Panc1 (cell line): Measurements from ENCODE around the gene BIRC6. TPM values are rescaled to one million over a fixed set of nuclear protein-coding genes. Genes with fewer than 3 reads are reported as not detected.
"Not testable (repeated sequence)": the region's sequence is repeated elsewhere in the genome, so short reads cannot be mapped to it uniquely, and the experiment has no call there.

Source experiments
- ATAC-seq: fragments of 200-7000 bp; cut with Tn5 transposase; 2 replicates; pipeline ENCODE4 v1.9.1; 2020; ENCODE audit warnings: mild to moderate bottlenecking, moderate library complexity
- BruUV-seq: library from RNA; stranded (reverse); fragments of 400-500 nt; replicated peaks from 2 replicates; lab custom pipeline; 2021; lab: Mats Ljungman, UMichigan
- CTCF ChIA-PET: fragments of 300-600 bp; sonication (Branson Sonifier 250); formaldehyde crosslinking; loops from one replicate; lab custom pipeline; 2022; ENCODE audit warnings: antibody characterized with exemption; lab: Charles Lee
- POLR2A ChIA-PET: fragments of 300-600 bp; sonication (Branson Sonifier 250); formaldehyde crosslinking; loops from one replicate; lab custom pipeline; 2022; ENCODE audit warnings: antibody characterized with exemption; lab: Charles Lee
- DNase-seq: peaks from one replicate; pipeline ENCODE4 v3.0.0-alpha.2; 2010; ENCODE audit warnings: low read depth, low spot score
- H3K27ac ChIP-seq: 2 replicates; pipeline ENCODE4 v1.5.1; 2011; ENCODE audit warnings: mild to moderate bottlenecking, low read length, inconsistent platforms
- H3K27me3 ChIP-seq: fragments of 200-500 bp; sonication (Bioruptor generic); 2 replicates; pipeline ENCODE4 v1.6.0; 2014; ENCODE audit warnings: low read length, inconsistent platforms; ENCODE audit not compliant: control insufficient read depth, insufficient read depth
- H3K36me3 ChIP-seq: fragments of 200-500 bp; sonication (Bioruptor generic); 2 replicates; pipeline ENCODE4 v1.5.1; 2014; ENCODE audit warnings: inconsistent platforms, mild to moderate bottlenecking, low read length, moderate library complexity; ENCODE audit not compliant: control insufficient read depth, insufficient read depth
- H3K4me1 ChIP-seq: 2 replicates; pipeline ENCODE4 v1.5.1; 2011; ENCODE audit warnings: inconsistent platforms, mild to moderate bottlenecking, low read length, moderate library complexity; ENCODE audit not compliant: control insufficient read depth, insufficient read depth
- H3K4me3 ChIP-seq, 2 experiments: 2 replicates each; pipeline ENCODE4 v1.5.1; 2011 to 2012; ENCODE audit warnings: low read depth in 2 of 2, low read length in 2 of 2, mild to moderate bottlenecking in 2 of 2, inconsistent platforms in 1 of 2, moderate library complexity in 1 of 2
- H3K9me3 ChIP-seq: fragments of 200-500 bp; sonication (Bioruptor generic); 2 replicates; pipeline ENCODE4 v1.5.1; 2014; ENCODE audit warnings: low read depth, mild to moderate bottlenecking, inconsistent platforms, low read length, moderate library complexity; ENCODE audit not compliant: control insufficient read depth, insufficient read depth
- CTCF ChIP-seq: fragments of 450-650 bp; IDR thresholded peaks from 2 replicates; pipeline ENCODE4 v1.5.1; 2017; ENCODE audit warnings: mild to moderate bottlenecking
- POLR2AphosphoS5 ChIP-seq: IDR thresholded peaks from 2 replicates; pipeline ENCODE4 v1.6.1; 2012; ENCODE audit warnings: mild to moderate bottlenecking, low read depth, low read length, moderate library complexity
- REST ChIP-seq, 2 experiments: IDR thresholded peaks; 2 replicates each; pipeline ENCODE4 v1.6.1; 2011 to 2012; ENCODE audit warnings: low read depth in 2 of 2, control low read depth in 1 of 2, low read length in 1 of 2, mild to moderate bottlenecking in 1 of 2, moderate library complexity in 1 of 2; ENCODE audit not compliant: insufficient read depth in 1 of 2
- SIN3A ChIP-seq: IDR thresholded peaks from 2 replicates; pipeline ENCODE4 v1.6.1; 2012; ENCODE audit warnings: low read depth, mild to moderate bottlenecking, low read length, moderate library complexity, borderline replicate concordance; ENCODE audit not compliant: insufficient read depth
- TCF7L2 ChIP-seq: IDR thresholded peaks from 2 replicates; pipeline ENCODE4 v1.6.1; 2011; ENCODE audit warnings: mild to moderate bottlenecking, low read depth, low read length, inconsistent platforms
- in situ Hi-C: cut with HindIII; loops from 2 replicates; pipeline ENCODE4 v1.10.0; 2016; ENCODE audit warnings: low sequenced_read_pairs, low pct_unique_long_range_greater_than_20kb
- intact Hi-C: fragments of 100-400 bp; cut with micrococcal nuclease; formaldehyde crosslinking; loops from one replicate; pipeline ENCODE4 v1.10.0; 2022; ENCODE audit not compliant: unreplicated experiment
- total RNA-seq: library from RNA; stranded (reverse); gene quantifications from one replicate; pipeline ENCODE4 v1.2.1, GENCODE V29; 2021; ENCODE audit not compliant: unreplicated experiment

BIRC6 gene
- total RNA-seq, 1 experiment from 2014 or later: 73.1 TPM

DNA sequence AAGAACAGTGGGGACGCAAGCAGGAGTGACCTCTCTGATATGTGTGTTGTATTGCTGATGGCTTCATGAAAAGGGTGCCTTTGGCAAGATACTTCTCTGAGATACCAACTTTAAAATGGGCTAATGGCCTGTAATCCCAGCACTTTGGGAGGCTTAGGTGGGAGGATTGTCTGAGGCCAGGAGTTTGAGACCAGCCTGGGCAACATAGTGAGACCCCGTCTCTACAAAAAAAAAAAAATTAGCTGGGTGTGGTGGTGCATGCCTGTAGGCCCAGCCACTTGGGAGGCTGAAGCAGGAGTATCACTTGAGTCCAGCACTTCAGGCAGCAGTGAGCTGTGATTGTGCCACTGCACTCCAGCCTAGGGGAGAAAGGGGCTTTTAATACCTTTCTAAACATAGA lies 9.8 kb downstream of the BIRC6 start:
- no peaks in the 10 kb centered on the region for H3K36me3 ChIP-seq
- no peaks in the 10 kb centered on the region for H3K27me3 ChIP-seq
- H3K9me3 ChIP-seq: no peaks in the 10 kb centered on the region
- no peak overlapping the region for H3K4me3 ChIP-seq
- no peak overlapping the region for H3K27ac ChIP-seq
- ATAC-seq (no peak), DNase-seq (no peak)
- intact Hi-C loops: no loop called here
- POLR2A ChIA-PET: no interaction called here
- in situ Hi-C loops: no loop called here
- BruUV-seq: no TSS peak
- H3K4me1 ChIP-seq: peaks cover 8% of the 10 kb centered on the region; the same call in 1 of the 2 replicates
- CTCF ChIA-PET: no interaction called here
- TF ChIP-seq TCF7L2: no peak
- no peak for TF ChIP-seq SIN3A
- TF ChIP-seq CTCF: no peak
- no peak for TF ChIP-seq REST (IDR thresholded peaks at IDR 0.05; ENCODE audit: insufficient read depth in 1 of 2, low read depth in 2 of 2, low read length in 1 of 2)
- no peak for TF ChIP-seq POLR2AphosphoS5

DNA sequence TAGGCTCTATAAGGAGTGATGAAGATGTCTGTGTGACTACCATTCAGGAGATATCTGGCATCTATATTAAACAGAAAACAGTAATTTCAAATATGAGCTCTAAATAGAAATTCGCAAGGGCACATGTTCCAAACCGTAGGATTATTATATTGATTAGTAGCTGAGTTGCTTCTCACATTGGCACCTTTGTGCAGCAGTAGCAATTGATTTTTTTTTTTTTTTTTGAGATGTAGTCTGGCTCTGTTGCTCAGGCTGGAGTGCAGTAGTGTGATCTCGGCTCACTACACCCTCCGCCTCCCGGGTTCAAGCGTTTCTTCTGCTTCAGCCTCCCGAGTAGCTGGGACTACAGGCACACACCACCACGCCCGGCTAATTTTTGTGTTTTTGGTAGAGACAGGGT lies 12.4 kb downstream of the BIRC6 start:
- H3K27ac ChIP-seq: no peak overlapping the region
- intact Hi-C loops: no loop called here
- BruUV-seq: no TSS peak
- in situ Hi-C loops: no loop called here
- H3K9me3 ChIP-seq: no peaks in the 10 kb centered on the region
- DNase-seq (no peak), ATAC-seq (no peak)
- H3K36me3 ChIP-seq: no peaks in the 10 kb centered on the region
- ChIA-PET POLR2A (no interaction called here), CTCF (no interaction called here)
- peaks cover 8% of the 10 kb centered on the region; the same call in 1 of the 2 replicates for H3K4me1 ChIP-seq
- no peaks in the 10 kb centered on the region for H3K27me3 ChIP-seq
- H3K4me3 ChIP-seq: no peak overlapping the region
- no peak for TF ChIP-seq SIN3A
- TF ChIP-seq CTCF: no peak
- no peak for TF ChIP-seq REST (IDR thresholded peaks at IDR 0.05; ENCODE audit: insufficient read depth in 1 of 2, low read depth in 2 of 2, low read length in 1 of 2)
- TF ChIP-seq POLR2AphosphoS5: no peak
- no peak for TF ChIP-seq TCF7L2

DNA sequence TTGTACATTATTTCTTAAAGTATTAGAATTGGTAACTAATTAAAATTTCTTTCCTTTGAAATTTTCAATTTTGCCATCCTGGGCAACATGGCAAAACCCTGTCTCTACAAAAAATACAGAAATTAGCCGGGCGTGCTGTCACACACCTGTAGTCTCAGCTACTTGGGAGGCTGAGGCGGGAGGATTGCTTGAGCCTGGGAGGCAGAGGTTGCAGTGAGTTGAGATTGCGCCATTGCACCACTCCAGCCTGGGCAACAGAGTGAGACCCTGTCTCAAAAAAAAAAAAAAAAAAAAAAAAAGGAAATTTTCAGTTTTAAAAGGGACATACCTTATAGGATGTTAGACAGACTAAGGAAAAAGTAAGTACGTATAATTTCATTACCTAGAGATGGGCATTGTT lies 14.1 kb downstream of the BIRC6 start:
- CTCF ChIA-PET, in situ Hi-C loops, ATAC-seq, intact Hi-C loops, BruUV-seq, DNase-seq, H3K4me3 ChIP-seq, H3K9me3 ChIP-seq, H3K4me1 ChIP-seq, H3K27ac ChIP-seq, H3K27me3 ChIP-seq, H3K36me3 ChIP-seq: not testable (repeated sequence)
- POLR2A ChIA-PET: interaction anchor here (0.7 kb wide), 1 partner anchor 171 kb away, joined by 3 read pairs; no protein-coding TSS in a partner anchor
